Suprapubic skin (tissue), 4 donors: Measurements from ENCODE around the gene KCNK13. TPM values are rescaled to one million over a fixed set of nuclear protein-coding genes. Genes with fewer than 3 reads are reported as not detected.

Experiments used
- DNase-seq, 2 donors: peaks; one replicate each; pipeline ENCODE4 v3.0.0-alpha.2; 2019; ENCODE audit warnings: low spot score in 2 of 2
- H3K27ac ChIP-seq: fragments of 200-600 bp; sonication (generic); one replicate; pipeline ENCODE4 v1.5.1; 2019
- H3K27me3 ChIP-seq: fragments of 200-600 bp; sonication (generic); one replicate; pipeline ENCODE4 v1.5.1; 2019
- H3K36me3 ChIP-seq: fragments of 200-600 bp; sonication (generic); one replicate; pipeline ENCODE4 v1.5.1; 2019
- H3K4me1 ChIP-seq: fragments of 200-600 bp; sonication (generic); one replicate; pipeline ENCODE4 v1.5.1; 2019
- H3K4me3 ChIP-seq: fragments of 200-600 bp; sonication (generic); one replicate; pipeline ENCODE4 v1.5.1; 2019; ENCODE audit warnings: mild to moderate bottlenecking
- H3K9me3 ChIP-seq: fragments of 200-600 bp; sonication (generic); one replicate; pipeline ENCODE4 v1.5.1; 2019
- CTCF ChIP-seq, 2 donors: fragments of 200-600 bp in 1 of 2; fragments of 450-650 bp in 1 of 2; sonication (generic) in 1 of 2; IDR thresholded peaks; one replicate each; pipeline ENCODE4 v1.5.1; 2016 to 2019; ENCODE audit warnings: antibody characterized with exemption in 2 of 2, mild to moderate bottlenecking in 1 of 2, moderate library complexity in 1 of 2
- EP300 ChIP-seq: sonication (generic); formaldehyde crosslinking; IDR thresholded peaks from one replicate; pipeline ENCODE4 v1.6.1; 2017; ENCODE audit warnings: antibody characterized with exemption
- POLR2A ChIP-seq, 2 donors: fragments of 450-650 bp; IDR thresholded peaks; one replicate each; pipeline ENCODE4 v1.6.1; 2017; ENCODE audit warnings: antibody characterized with exemption in 2 of 2, mild to moderate bottlenecking in 2 of 2, moderate library complexity in 2 of 2
- POLR2AphosphoS5 ChIP-seq, 3 donors: sonication (generic); formaldehyde crosslinking; IDR thresholded peaks; one replicate each; pipeline ENCODE4 v1.6.1; 2017; ENCODE audit warnings: antibody characterized with exemption in 3 of 3
- WGBS: methylation state at CpG from one replicate; pipeline ENCODE4 v1.1.5; 2018; 5-methylcytosine and 5-hydroxymethylcytosine counted together
- total RNA-seq, 4 donors: library from RNA; depleted of rRNA; stranded (reverse); fragments of >200 nt; gene quantifications; one replicate each; pipeline ENCODE4 v1.1.0, GENCODE V29; 2016

KCNK13 gene
- total RNA-seq, 4 donors from 2014 or later: 0.48 TPM; not detected in 3

- TF ChIP-seq POLR2AphosphoS5 (IDR thresholded peaks at IDR 0.05) (no peak), CTCF (IDR thresholded peaks at IDR 0.05) (no peak), POLR2A (IDR thresholded peaks at IDR 0.05) (no peak), EP300 (no peak)
- 83% methylated on average over 6 of the region's 6 CpGs for WGBS
- H3K36me3 ChIP-seq: no peaks in the 10 kb centered on the region
- H3K27me3 ChIP-seq: peaks cover 6% of the 10 kb centered on the region
- H3K4me1 ChIP-seq: no peaks in the 10 kb centered on the region
- DNase-seq: no peak
- H3K9me3 ChIP-seq: no peaks in the 10 kb centered on the region
- no peak overlapping the region for H3K4me3 ChIP-seq
- H3K27ac ChIP-seq: no peak overlapping the region
Measured at GRCh38 chr14:90107789-90108188, 46.0 kb downstream of the KCNK13 start.

- 74% methylated on average over 10 of the region's 10 CpGs for WGBS
- TF ChIP-seq EP300 (no peak), POLR2AphosphoS5 (IDR thresholded peaks at IDR 0.05) (no peak), POLR2A (IDR thresholded peaks at IDR 0.05) (no peak), CTCF (IDR thresholded peaks at IDR 0.05) (no peak)
- H3K9me3 ChIP-seq: no peaks in the 10 kb centered on the region
- H3K27ac ChIP-seq: no peak overlapping the region
- peaks cover 6% of the 10 kb centered on the region for H3K27me3 ChIP-seq
- no peak overlapping the region for H3K4me3 ChIP-seq
- no peaks in the 10 kb centered on the region for H3K36me3 ChIP-seq
- no peak for DNase-seq
- no peaks in the 10 kb centered on the region for H3K4me1 ChIP-seq
Measured at GRCh38 chr14:90109858-90110257, 48.1 kb downstream of the KCNK13 start.

GRCh38 chr14:90111895-90112534, 50.2 kb downstream of the KCNK13 start:
- Histone ChIP-seq H3K36me3 (no peaks in the 10 kb centered on the region), H3K27me3 (peaks cover 6% of the 10 kb centered on the region), H3K4me1 (no peaks in the 10 kb centered on the region), H3K27ac (no peak overlapping the region), H3K4me3 (no peak overlapping the region), H3K9me3 (no peaks in the 10 kb centered on the region)
- TF ChIP-seq POLR2AphosphoS5 (IDR thresholded peaks at IDR 0.05): no peak
- TF ChIP-seq CTCF (IDR thresholded peaks at IDR 0.05): no peak
- no peak for TF ChIP-seq EP300
- no peak for TF ChIP-seq POLR2A (IDR thresholded peaks at IDR 0.05)
- 47% methylated on average over 12 of the region's 12 CpGs for WGBS
- no peak for DNase-seq

- Histone ChIP-seq H3K4me3 (no peak overlapping the region), H3K27me3 (peaks cover 6% of the 10 kb centered on the region), H3K27ac (no peak overlapping the region), H3K36me3 (no peaks in the 10 kb centered on the region), H3K9me3 (no peaks in the 10 kb centered on the region), H3K4me1 (no peaks in the 10 kb centered on the region)
- no peak for DNase-seq
- WGBS: 76% methylated on average over 5 of the region's 5 CpGs
- TF ChIP-seq CTCF (IDR thresholded peaks at IDR 0.05) (no peak), POLR2A (IDR thresholded peaks at IDR 0.05) (no peak), POLR2AphosphoS5 (IDR thresholded peaks at IDR 0.05) (no peak), EP300 (no peak)
Measured at GRCh38 chr14:90114554-90114953, 52.8 kb downstream of the KCNK13 start.

GRCh38 chr14:90115780-90116179, 54.0 kb downstream of the KCNK13 start:
- Histone ChIP-seq H3K4me3 (no peak overlapping the region), H3K36me3 (no peaks in the 10 kb centered on the region), H3K27ac (no peak overlapping the region), H3K4me1 (no peaks in the 10 kb centered on the region), H3K27me3 (peaks cover 6% of the 10 kb centered on the region), H3K9me3 (no peaks in the 10 kb centered on the region)
- 71% methylated on average over 1 of the region's 1 CpG for WGBS
- DNase-seq: no peak
- TF ChIP-seq POLR2A (IDR thresholded peaks at IDR 0.05): no peak
- no peak for TF ChIP-seq POLR2AphosphoS5 (IDR thresholded peaks at IDR 0.05)
- no peak for TF ChIP-seq EP300
- TF ChIP-seq CTCF (IDR thresholded peaks at IDR 0.05): no peak
